ENCODE measurements around the gene ETF1. TPM values are rescaled to one million over a fixed set of nuclear protein-coding genes. Genes with fewer than 3 reads are reported as not detected.
A peak's percentile ranks its signal among the peaks of the same experiment; 100 is the strongest.

ETF1 gene
- total and polyA plus RNA-seq, 9 of the 15 experiments (the other 6 are each of a cell fraction or from before 2014, with no cell fraction given) = 53.7 to 209 (median 164) TPM

DNA sequence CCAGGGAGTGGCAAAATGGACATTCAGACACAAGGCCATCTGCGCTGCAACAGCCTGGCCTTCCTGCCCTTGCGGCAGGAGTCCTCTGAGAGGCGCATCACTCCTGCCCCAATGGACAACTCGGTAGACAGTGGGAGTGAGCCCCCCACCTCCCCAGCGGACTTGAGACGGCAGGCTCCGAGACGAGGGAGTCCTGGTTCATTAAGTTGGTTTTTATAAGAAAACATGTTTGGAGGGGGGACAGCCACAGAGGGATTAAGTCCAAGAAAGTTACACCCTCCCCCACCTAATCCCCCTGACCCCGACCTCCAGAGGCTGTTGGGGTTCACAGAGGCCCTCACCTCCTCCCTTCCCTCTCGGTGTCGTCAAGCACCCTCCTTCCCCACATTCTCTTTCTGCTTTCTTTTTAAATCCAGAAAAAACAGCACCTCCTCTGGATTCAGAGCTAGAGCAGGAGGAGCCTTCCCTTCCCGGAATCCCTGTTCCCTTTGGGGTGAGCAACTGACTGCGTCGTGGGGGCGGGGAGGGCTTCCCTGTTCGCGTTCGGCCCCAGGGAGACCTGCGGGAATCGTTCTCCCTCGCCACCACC, 79.5 kb downstream of the ETF1 start (continued):
- TF ChIP-seq, protein P1, sequence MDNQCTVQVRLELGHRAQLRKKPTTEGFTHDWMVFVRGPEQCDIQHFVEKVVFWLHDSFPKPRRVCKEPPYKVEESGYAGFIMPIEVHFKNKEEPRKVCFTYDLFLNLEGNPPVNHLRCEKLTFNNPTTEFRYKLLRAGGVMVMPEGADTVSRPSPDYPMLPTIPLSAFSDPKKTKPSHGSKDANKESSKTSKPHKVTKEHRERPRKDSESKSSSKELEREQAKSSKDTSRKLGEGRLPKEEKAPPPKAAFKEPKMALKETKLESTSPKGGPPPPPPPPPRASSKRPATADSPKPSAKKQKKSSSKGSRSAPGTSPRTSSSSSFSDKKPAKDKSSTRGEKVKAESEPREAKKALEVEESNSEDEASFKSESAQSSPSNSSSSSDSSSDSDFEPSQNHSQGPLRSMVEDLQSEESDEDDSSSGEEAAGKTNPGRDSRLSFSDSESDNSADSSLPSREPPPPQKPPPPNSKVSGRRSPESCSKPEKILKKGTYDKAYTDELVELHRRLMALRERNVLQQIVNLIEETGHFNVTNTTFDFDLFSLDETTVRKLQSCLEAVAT (IDR thresholded peaks at IDR 0.05) = peak in 1 of 2 experiments; percentile 38; a peak in 2 of 4 replicates
- TF ChIP-seq ELF4 (CRISPR knock-in tag; IDR thresholded peaks at IDR 0.05) (no peak), ZBTB8A (IDR thresholded peaks at IDR 0.05; ENCODE audit: partially characterized antibody) (no peak), POU5F1 (IDR thresholded peaks at IDR 0.05; ENCODE audit: borderline replicate concordance, low read depth, low read length, partially characterized antibody) (no peak), PPARD (CRISPR knock-in tag; IDR thresholded peaks at IDR 0.05) (no peak), ZC3H11A (IDR thresholded peaks at IDR 0.05; ENCODE audit: low read depth, low read length) (no peak), CREM (IDR thresholded peaks at IDR 0.05; ENCODE audit: low read depth) (no peak), TRIM24 (IDR thresholded peaks at IDR 0.05) (no peak), ZNF224 (CRISPR knock-in tag; IDR thresholded peaks at IDR 0.05) (no peak), THRAP3 (IDR thresholded peaks at IDR 0.05; ENCODE audit: borderline replicate concordance) (no peak), ZNF384 (IDR thresholded peaks at IDR 0.05; ENCODE audit: low read depth, low read length) (no peak), ZKSCAN3 (CRISPR knock-in tag; IDR thresholded peaks at IDR 0.05) (no peak), NCOA1 (IDR thresholded peaks at IDR 0.05; ENCODE audit: low read depth) (no peak)
- TF ChIP-seq, protein P2, sequence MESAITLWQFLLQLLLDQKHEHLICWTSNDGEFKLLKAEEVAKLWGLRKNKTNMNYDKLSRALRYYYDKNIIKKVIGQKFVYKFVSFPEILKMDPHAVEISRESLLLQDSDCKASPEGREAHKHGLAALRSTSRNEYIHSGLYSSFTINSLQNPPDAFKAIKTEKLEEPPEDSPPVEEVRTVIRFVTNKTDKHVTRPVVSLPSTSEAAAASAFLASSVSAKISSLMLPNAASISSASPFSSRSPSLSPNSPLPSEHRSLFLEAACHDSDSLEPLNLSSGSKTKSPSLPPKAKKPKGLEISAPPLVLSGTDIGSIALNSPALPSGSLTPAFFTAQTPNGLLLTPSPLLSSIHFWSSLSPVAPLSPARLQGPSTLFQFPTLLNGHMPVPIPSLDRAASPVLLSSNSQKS (CRISPR knock-in tag; IDR thresholded peaks at IDR 0.05) = no peak
- TF ChIP-seq, protein P3, sequence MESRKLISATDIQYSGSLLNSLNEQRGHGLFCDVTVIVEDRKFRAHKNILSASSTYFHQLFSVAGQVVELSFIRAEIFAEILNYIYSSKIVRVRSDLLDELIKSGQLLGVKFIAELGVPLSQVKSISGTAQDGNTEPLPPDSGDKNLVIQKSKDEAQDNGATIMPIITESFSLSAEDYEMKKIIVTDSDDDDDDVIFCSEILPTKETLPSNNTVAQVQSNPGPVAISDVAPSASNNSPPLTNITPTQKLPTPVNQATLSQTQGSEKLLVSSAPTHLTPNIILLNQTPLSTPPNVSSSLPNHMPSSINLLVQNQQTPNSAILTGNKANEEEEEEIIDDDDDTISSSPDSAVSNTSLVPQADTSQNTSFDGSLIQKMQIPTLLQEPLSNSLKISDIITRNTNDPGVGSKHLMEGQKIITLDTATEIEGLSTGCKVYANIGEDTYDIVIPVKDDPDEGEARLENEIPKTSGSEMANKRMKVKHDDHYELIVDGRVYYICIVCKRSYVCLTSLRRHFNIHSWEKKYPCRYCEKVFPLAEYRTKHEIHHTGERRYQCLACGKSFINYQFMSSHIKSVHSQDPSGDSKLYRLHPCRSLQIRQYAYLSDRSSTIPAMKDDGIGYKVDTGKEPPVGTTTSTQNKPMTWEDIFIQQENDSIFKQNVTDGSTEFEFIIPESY (CRISPR knock-in tag; IDR thresholded peaks at IDR 0.05) = peak; percentile 59
- TF ChIP-seq, protein P4, sequence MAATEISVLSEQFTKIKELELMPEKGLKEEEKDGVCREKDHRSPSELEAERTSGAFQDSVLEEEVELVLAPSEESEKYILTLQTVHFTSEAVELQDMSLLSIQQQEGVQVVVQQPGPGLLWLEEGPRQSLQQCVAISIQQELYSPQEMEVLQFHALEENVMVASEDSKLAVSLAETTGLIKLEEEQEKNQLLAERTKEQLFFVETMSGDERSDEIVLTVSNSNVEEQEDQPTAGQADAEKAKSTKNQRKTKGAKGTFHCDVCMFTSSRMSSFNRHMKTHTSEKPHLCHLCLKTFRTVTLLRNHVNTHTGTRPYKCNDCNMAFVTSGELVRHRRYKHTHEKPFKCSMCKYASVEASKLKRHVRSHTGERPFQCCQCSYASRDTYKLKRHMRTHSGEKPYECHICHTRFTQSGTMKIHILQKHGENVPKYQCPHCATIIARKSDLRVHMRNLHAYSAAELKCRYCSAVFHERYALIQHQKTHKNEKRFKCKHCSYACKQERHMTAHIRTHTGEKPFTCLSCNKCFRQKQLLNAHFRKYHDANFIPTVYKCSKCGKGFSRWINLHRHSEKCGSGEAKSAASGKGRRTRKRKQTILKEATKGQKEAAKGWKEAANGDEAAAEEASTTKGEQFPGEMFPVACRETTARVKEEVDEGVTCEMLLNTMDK (IDR thresholded peaks at IDR 0.05; ENCODE audit: borderline replicate concordance, insufficient read depth, low read depth, low read length, poor library complexity, severe bottlenecking) = no peak
- TF ChIP-seq, protein P5, sequence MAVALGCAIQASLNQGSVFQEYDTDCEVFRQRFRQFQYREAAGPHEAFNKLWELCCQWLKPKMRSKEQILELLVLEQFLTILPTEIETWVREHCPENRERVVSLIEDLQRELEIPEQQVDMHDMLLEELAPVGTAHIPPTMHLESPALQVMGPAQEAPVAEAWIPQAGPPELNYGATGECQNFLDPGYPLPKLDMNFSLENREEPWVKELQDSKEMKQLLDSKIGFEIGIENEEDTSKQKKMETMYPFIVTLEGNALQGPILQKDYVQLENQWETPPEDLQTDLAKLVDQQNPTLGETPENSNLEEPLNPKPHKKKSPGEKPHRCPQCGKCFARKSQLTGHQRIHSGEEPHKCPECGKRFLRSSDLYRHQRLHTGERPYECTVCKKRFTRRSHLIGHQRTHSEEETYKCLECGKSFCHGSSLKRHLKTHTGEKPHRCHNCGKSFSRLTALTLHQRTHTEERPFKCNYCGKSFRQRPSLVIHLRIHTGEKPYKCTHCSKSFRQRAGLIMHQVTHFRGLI (CRISPR knock-in tag; IDR thresholded peaks at IDR 0.05) = no peak
- TF ChIP-seq, protein P6, sequence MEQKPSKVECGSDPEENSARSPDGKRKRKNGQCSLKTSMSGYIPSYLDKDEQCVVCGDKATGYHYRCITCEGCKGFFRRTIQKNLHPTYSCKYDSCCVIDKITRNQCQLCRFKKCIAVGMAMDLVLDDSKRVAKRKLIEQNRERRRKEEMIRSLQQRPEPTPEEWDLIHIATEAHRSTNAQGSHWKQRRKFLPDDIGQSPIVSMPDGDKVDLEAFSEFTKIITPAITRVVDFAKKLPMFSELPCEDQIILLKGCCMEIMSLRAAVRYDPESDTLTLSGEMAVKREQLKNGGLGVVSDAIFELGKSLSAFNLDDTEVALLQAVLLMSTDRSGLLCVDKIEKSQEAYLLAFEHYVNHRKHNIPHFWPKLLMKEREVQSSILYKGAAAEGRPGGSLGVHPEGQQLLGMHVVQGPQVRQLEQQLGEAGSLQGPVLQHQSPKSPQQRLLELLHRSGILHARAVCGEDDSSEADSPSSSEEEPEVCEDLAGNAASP (IDR thresholded peaks at IDR 0.05) = no peak
